GM19397 (cell line): ENCODE measurements around the gene NUP85.
"Not testable (repeated sequence)": the region's sequence is repeated elsewhere in the genome, so short reads cannot be mapped to it uniquely, and the experiment has no call there.

Experiments
- ATAC-seq: cut with Tn5 transposase; IDR thresholded peaks from one replicate; pipeline ENCODE4 v1.9.1; 2021; ENCODE audit warnings: mild to moderate bottlenecking, moderate library complexity; ENCODE audit not compliant: unreplicated experiment

The NUP85 gene

GRCh38 chr17:75240394-75241142 is 35.1 kb downstream of the NUP85 start:
- no peak for ATAC-seq

- ATAC-seq, result no peak
Measured at GRCh38 chr17:75241143-75241430, 35.6 kb downstream of the NUP85 start.

- ATAC-seq, result no peak
Measured at GRCh38 chr17:75241502-75241901, 36.0 kb downstream of the NUP85 start.

- no peak for ATAC-seq
Measured at GRCh38 chr17:75241996-75242460, 36.5 kb downstream of the NUP85 start.

GRCh38 chr17:75242461-75243042 is 37.1 kb downstream of the NUP85 start:
- ATAC-seq, result no peak

GRCh38 chr17:75244133-75244866 is 38.8 kb downstream of the NUP85 start:
- ATAC-seq, result no peak

GRCh38 chr17:75245011-75245410 is 39.5 kb downstream of the NUP85 start:
- ATAC-seq, result no peak

- ATAC-seq, result no peak
Measured at GRCh38 chr17:75246404-75246803, 40.9 kb downstream of the NUP85 start.

GRCh38 chr17:75249564-75249963 is 44.1 kb downstream of the NUP85 start:
- ATAC-seq, result no peak

GRCh38 chr17:75250009-75250471 is 44.6 kb downstream of the NUP85 start:
- peak; percentile 78 for ATAC-seq

- no peak for ATAC-seq
Measured at GRCh38 chr17:75252039-75252816, 46.7 kb downstream of the NUP85 start.

GRCh38 chr17:75255954-75256698 is 50.6 kb downstream of the NUP85 start:
- ATAC-seq, result not testable (repeated sequence)

GRCh38 chr17:75257228-75257627 is 51.7 kb downstream of the NUP85 start:
- ATAC-seq, result not testable (repeated sequence)

- ATAC-seq, result peak; percentile 17
Measured at GRCh38 chr17:75260641-75261335, 55.3 kb downstream of the NUP85 start.

- ATAC-seq, result peak; percentile 91
Measured at GRCh38 chr17:75261336-75262111, 56.0 kb downstream of the NUP85 start, which contains the start of the genes GGA3 and MRPS7. Gene GGA3, minus strand, starts transcription at chr17:75261606. Its CDS starts 19 bp downstream, at chr17:75261587. Gene MRPS7, plus strand, starts transcription at chr17:75261879. Its CDS starts 22 bp downstream, at chr17:75261901.

GRCh38 chr17:75262112-75262606 is 56.7 kb downstream of the NUP85 start:
- no peak for ATAC-seq

GRCh38 chr17:75263055-75263454 is 57.6 kb downstream of the NUP85 start:
- ATAC-seq, result no peak

GRCh38 chr17:75265614-75266315 is 60.3 kb downstream of the NUP85 start:
- ATAC-seq, result no peak
